ENCODE data around the gene INTU.

GRCh38 chr4:127667772-127668171 is 35.0 kb downstream of the INTU start:
- no peak for TF ChIP-seq REST (IDR thresholded peaks at IDR 0.05)
- no peak for TF ChIP-seq MAX (IDR thresholded peaks at IDR 0.05)
- TF ChIP-seq MAFK (IDR thresholded peaks at IDR 0.05; ENCODE audit: partially characterized antibody) = no peak
- TF ChIP-seq SMC3 (IDR thresholded peaks at IDR 0.05) = no peak
- TF ChIP-seq CTCF (IDR thresholded peaks at IDR 0.05) = no peak
- TF ChIP-seq POLR2A (IDR thresholded peaks at IDR 0.05; ENCODE audit: low read length) = no peak
- TF ChIP-seq EP300 (IDR thresholded peaks at IDR 0.05) = no peak
- TF ChIP-seq USF2 (IDR thresholded peaks at IDR 0.05) = no peak
- TF ChIP-seq RNF2 (IDR thresholded peaks at IDR 0.05; ENCODE audit: borderline replicate concordance, low read depth) = no peak
- TF ChIP-seq RCOR1 (IDR thresholded peaks at IDR 0.05; ENCODE audit: low read depth, low read length) = no peak
